NCI-H2029 treated with DMSO at 0.1 percent for 48 hours (cell line): Measurements from ENCODE around the gene SPAG9.
"Not testable (repeated sequence)": the region's sequence is repeated elsewhere in the genome, so short reads cannot be mapped to it uniquely, and the experiment has no call there.

Experiments
- DNase-seq: peaks from one replicate; lab custom pipeline; 2025; lab: John Stamatoyannopoulos, UW

Gene SPAG9

DNA sequence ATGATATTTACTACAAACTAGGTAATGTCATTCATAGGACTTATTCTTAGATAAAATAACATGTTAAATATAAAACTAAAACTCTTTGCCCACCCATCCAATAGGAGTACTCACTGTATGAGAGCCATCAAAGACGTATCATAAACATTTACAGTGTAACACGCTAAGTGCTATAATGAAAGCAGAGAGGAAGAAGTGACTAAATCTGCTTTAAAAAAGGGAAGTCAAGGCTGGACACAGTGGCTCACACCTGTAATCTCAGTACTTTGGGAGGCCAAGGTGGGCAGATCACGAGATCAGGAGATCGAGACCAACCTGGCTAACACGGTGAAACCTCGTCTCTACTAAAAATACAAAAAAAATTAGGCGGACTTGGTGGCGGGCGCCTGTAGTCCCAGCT lies 32.4 kb downstream of the SPAG9 start:
- DNase-seq = no peak

DNA sequence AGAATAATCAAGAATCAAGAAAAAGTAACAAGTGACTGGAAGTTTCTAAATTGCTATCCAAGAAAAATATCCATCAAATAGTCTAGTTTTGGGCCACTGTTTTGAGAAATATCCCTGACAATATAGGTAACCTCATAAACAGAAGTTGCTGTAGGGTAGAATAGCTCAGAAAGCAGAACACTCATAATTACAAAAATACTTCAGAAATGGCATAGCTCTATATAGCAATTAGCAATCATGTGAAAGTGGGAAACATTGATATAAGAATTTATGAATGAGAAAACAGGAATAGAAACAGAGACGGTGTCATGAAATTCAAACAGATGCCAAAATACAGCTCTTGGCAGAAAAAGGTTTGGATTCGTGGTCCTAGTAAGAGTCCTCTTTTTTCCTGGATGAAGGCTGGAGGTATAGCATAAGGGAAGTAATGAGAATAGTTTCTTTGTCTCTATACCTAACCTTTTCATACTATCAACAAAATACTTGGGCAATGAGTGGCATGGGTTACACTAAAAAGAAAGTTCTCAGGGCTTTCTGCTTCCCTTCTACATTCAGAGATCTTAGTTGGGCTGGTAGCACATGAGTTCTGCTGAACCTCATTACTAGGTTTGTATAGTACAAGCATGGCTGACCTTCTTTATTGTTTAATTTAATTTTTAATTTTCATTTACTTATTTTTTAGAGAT lies 33.5 kb downstream of the SPAG9 start:
- DNase-seq = no peak

DNA sequence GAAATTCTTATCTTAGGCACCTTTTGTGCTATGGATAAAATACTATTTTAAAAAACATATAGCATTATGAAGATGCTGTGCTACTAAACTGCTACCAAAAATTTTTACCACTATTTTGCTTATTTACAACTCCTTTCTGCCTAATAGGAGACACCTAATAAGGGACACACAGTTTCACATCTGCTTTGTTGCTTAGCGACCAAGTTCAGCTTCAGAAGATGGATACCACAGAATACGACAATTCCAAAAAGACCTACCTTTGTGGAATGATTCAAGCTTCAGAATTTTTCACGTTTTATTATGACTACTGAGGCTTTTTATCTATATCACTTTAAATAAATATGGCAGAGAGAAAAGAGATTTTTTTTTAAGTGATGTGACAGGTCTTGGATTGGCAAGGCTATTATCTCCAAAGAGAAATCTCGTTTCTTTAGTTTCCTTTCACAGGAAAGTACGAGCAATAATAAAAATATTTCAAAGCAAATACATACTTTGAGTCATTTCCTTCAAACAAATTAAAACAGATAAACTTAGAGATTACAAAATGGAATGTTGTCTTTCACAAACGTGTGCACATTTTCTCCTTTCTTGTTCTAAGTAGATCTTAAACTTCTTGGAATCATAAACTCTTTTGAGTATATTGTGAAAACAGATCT lies 35.4 kb downstream of the SPAG9 start:
- no peak for DNase-seq

DNA sequence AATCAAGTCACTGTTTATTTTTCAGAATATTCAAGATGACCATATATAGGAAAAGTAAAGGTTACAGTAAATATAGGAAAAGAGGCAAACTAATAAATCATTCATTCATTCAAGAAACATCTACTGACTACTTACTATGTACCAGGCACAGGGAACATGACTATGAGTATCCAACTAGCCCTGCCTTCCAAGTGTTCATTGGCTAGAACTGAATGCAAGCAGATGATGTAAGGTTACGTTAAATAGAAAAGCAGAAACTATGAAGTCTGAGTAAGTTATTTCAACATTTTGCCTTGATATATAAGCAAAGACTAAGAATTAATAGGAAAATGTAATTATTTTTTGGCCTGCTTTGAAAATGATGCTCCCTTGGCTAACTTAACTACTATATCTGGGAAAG lies 36.7 kb downstream of the SPAG9 start:
- no peak for DNase-seq

DNA sequence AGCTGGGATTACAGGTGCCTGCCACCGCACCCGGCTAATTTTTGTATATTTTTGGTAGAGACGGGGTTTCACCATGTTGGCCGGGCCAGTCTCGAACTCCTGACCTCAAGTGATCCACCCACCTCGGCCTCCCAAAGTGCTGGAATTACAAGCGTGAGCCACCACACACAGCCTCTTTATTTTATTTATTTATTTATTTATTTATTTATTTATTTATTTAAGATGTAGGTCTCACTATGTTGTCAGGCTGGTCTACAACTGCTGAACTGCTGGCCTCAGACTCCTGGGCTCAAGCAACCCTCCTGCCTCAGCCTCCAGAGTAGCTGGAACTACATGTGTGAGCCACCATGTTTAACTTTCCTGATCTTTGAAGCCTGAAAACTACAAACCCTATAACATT lies 37.3 kb downstream of the SPAG9 start:
- DNase-seq = not testable (repeated sequence)

DNA sequence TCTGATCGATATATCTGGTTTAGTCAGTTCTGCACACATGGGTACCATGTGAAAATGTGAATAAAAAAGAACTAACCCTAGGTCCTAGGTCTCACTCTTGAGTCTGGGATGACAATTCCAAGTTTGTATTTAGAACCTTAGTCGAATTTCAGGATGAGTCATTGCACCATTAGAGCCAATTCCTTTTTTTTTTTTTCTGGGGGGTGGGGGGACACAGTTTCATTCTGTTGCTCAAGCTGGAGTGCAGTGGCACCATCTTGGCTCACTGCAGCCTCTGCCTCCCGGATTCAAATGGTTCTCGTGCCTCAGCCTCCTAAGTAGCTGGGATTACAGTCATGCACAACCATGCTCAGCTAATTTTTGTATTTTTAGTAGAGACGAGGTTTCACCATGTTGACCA lies 41.6 kb downstream of the SPAG9 start:
- DNase-seq = no peak

DNA sequence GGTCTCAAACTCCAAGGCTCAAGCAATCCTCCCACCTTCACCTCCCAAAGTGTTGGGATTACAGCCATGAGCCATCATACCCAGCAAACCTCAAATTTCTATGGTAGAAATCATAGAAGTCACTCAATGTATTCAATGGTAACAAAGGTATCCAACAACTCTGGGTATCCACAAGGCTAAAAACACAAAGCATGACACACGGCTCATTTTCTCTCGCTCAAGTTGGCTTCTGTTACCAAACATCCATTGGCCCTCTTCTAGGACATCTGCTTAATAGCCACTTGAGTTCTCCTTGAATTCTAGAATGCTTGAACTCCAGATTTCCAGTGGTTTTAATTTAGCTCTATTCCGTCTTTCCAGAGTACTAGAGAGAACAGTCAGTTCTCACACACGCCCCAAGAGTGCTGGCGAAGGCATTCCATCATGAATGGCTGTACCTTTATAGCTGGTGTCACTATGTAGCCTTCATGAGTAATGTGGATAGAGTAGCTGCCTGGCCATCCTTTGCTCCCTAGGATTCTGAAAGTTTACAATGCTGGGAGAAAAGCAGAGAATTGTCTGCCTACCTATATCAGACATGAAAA lies 42.6 kb downstream of the SPAG9 start:
- no peak for DNase-seq

DNA sequence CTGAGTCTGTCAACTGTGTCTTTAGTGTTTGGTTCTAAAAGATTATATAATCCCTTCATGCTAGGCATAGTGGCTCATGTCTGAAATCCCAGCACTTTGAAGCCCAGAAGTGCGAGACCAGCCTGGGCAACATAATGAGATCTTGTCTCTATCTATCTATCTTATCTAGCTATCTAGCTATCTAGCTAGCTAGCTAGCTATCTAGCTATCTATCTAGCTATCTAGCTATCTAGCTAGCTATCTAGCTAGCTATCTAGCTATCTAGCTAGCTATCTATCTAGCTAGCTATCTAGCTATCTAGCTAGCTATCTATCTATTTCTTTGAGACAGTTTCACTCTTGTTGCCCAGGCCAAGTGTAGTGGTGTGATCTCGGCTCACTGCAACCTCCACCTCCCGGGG lies 43.8 kb downstream of the SPAG9 start:
- no peak for DNase-seq

DNA sequence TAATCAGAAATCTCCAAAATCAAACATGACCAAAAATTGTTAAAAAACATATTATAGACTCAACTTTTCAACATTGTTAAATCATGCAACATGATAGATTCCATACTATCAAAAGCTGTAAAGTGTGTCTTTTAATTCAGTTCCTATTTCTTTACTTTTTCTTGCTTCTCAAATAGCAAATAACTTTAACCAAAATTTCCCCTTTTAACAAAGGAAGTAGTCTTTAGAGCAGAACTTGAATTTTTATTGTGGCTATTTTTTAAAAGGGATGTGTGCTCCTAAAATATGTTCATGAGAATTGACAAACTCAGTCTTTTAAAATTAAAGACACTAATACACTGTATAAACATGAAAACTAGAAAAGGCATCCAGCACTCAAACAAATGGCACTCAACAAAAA lies 49.1 kb downstream of the SPAG9 start:
- DNase-seq = no peak

DNA sequence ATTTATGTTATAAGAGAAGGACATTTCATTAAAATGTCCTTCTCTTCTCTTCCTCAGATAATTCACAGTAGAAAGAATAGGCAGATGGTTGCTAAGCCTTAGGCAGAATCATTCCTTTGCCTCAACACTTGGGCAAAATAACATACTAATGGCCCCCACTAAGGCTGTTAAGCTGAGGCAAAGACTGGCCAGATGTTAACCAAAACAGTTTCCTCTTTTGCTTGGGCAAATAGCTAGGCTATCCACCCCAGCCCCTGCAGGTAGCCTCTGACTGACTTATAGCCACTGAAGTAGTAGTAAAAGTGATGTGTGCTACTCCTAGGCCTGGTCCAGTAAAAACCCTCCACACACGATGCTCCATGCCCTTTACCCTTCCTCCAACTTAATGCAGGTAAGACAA lies 55.2 kb downstream of the SPAG9 start:
- DNase-seq = no peak

DNA sequence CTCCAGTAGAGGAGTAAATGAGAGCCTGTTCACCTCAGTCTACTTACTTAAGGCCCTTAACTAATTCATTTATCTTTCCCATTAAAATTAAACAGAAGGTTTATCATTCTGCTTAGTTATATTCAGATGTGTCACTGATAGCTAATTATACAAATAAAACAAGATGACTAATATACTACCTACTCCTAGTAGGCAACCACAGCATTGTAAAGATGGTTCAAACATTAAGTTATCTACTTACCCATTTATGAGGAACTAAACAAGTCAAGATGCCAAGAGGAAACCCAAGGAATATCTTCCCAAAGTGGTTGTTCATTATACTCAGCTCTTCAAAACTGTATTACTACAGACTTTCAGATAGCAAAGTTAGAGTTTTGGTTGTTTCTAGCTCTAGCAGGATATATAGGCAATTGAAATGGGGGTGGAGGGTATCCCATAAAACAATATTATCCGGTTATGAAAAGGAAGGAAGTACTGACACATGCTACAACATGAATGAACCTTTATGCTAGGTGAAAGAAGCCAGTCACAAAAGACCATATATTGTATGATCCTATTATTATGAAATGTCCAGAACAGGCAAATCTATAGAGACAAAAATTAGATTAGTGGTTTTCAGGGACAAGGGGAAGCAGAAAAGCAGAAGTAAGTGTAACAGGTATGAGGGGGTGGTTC lies 56.5 kb downstream of the SPAG9 start:
- DNase-seq = no peak

DNA sequence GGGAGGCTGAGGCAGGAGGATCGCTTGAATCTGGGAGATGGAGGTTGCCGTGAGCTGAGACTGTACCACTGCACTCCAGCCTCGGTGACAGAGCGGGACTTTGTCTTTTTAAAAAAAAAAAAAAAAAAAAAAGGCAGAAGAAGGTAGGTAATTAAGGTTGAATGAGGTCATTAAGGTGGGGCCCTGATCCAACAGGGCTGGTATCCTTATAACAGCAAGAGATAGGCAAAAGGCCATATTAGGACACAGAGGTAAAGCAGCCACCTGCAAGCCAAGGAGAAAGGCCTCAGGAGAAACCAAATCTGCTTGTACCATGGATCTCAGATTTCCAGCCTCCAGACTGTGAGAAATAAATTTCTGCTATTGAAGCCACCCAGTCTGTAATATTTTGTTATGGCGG lies 60.3 kb downstream of the SPAG9 start:
- no peak for DNase-seq

DNA sequence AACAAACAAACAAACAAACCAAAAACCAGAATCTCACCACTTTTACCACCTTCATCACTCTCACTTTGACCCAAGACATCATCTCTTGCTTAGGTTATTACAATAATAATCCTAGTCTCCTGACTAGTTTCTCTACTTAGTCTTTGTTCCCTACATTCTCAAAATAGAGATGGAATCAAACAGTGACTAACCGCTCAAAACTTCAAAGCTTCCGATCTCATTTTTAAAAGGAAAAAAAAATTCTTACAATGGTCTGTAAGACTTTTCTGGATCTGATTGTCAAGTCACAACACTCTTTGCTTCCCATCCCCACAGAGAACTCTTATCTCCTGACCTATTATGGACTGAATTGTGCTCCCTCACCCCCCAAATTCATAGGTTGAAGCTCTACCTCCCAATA lies 60.9 kb downstream of the SPAG9 start:
- no peak for DNase-seq

DNA sequence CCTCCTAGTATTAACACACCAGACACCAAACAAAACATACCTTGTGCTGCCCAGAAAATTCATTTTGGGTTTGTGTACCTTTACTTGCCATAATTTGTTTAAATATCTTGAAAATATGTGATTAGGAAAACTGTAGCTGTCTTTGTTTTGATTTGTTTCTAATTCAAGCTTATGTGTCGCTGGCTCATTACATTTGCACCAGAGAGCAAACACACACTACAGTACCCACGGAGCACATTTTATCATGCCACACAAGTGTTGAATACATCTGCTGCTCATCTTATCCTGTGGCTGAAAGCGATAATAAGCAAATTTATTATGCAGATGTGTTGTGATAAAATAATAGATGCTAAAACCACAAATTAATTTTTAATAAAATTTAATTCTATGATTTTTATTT lies 63.1 kb downstream of the SPAG9 start:
- DNase-seq = no peak

DNA sequence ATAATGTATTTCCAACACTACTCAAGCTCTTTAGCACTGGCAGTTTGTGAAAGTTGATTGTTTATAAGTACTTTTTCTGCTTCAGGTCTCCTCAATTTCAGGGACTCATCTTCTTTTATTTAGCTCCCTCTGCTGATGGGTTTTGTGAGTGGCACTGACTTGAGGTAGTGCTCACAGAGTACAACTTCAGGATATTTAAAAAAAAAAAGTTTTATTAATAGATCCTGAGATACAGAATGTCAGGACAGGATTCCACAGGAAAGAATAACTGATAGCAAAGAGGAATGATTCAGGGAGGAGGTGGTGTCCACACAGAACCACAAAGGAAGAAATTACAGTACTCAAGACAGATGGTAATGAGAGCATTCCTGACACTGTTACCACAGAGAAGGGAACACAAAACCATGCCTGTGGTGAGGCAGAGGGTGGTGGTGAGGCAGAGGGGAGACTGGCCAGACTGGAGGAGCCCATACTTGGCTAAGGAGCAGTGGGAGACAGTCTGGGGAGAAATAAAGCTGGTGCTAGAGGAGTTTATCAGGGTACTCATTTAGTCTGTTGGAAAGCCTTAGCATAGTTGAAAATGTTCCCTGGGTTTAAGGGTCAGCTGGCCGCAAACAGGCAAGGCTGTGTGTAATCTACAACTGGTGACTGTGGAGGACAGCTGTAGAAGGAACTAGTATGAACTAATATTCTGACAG lies 63.7 kb downstream of the SPAG9 start:
- DNase-seq = no peak

DNA sequence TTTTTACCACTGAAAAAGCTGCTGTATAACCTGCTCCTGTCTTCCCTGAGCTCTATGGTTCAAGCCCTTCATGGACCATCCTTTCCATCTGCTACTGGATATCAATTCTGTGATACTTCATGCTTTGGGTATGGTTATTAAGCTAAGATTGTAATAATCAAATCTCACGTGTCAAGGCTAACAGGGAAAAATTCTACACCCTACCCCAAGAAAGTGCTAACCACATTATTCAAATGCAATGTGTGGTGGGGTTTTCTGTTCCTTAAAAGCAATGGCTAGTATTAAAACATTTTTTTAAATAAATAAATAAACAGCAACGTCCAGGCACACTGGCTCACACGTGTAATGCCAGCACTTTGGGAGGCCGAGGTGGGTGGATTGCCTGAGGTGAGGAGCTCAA lies 65.9 kb downstream of the SPAG9 start:
- DNase-seq = no peak

DNA sequence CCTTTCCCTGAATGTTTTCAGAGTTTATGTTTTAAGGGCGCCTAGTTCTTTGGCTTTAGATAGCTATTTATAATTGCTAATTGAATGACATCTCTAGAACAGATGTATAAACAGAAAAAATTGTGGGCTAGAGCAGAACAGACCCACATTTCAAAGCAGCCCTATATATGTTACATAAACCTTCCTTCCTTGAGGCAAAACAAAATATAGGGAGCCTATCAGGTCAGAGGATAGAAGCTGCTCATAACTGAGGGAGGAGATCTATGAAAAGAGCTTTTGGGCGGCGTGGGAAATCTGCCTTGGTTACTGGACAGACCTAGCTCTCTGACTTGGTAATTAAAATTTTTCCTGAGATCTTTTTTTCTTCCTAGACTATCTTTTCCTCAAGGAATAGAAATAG lies 68.4 kb downstream of the SPAG9 start:
- no peak for DNase-seq

DNA sequence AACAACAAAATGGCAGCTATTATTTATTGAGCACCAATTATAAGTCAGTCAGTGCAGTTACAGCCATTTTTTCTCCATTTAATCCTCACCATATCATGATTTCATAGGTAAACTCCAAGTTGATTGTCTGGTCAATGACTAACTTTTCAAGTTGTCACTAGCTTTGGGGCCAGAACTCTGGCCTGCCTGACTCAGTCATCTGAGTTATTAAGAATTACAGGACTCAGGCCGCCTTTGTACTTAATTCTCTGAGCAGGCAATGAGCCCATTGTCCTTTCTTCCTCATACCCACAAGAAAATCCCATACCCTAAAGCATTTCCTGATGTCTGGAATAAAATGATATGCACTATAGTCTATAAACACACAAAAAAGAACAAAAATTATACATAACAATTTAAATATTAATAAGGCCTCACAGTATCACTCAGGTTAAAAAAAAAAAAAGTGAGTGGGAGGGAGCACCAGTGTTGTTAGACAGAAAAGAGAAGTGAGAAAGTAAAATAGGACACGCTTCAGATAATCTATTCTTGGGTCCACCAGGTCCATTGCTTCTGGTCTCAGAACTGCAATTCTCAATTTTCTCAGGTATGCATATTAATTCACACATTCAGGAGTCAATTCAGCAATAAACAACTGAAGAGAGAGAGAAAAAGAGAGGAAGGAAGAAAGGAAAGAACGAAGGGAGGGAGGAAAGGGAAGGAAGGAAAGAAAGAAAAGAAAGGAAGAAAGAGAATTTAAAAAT lies 70.2 kb downstream of the SPAG9 start:
- no peak for DNase-seq

DNA sequence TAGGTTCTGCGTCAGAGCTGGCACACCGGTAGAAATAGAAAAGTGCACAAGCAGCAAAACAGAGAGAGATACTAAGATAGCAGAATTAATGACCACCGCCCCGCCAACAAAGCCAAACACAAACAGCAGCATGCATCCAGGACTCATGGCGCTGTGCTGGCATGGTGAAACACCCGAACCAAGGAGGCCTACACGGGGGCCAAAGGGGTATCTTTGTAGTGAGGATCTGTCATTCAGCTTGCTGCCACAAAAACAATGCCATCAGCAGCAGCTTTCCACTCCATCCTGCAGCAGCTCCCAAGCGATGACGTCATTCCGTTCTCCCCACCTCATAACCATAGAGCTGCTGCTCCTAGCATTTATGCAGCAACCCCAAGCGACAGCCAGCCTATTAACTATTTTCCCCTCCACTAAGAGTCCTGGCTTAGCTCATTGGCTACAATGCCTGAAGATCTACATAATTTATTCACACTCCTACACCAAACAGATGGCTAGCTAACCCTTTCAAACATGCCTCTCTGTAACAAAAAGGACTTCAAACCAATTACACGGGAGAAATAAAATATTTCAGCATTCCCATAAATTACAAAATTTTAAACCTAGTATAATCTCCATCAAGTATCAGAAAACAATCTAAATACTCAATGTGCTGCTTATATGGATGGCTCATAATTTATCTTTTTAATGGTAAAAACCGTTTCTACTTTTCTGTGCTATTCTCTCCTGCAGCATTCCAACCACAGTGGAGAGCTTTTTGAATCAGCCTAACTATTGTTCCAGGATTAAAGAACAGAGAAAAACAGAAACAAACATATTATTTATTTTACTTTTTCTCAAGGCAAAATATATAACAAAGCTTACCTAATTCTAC lies 73.9 kb downstream of the SPAG9 start:
- no peak for DNase-seq

DNA sequence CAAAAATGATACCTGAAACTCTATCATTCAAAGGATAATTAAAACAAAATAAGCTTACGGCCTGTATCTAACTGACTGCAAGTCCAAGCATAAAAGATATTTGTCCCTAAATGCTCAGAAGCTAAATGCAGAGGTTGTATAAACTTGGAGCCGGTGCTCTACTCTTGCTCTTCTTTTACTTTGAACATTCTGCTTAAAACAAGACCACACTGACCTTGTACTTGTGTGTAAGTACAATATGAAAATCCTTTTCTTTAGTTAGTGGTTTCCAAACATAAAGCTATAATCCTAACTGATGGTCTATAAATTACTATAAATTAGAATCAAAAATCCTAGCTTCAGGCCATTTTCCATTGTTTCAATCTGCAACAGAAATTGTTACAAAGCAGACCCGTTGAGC lies 74.6 kb downstream of the SPAG9 start:
- no peak for DNase-seq

DNA sequence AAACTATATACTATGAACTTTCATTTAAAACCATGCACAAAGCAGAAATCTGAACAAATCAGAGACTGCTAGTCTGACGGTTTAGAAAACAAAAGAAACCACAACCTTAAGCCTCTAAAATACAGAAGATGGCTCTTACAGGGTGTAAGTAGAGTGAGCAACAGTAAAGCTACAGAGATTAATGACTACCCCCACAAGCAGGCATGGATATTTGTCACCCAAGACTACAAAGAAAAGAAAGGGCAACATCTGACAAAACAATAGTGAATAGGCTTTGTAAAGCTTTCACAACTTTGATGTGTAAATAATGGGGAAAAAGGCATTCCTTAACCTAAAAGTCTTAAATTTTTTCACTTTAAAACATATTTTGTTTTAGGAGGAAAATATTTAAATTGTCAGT lies 75.0 kb downstream of the SPAG9 start:
- DNase-seq = no peak
